ENCODE results near the gene SSBP3.

GRCh38 chr1:54374766-54375165, 31.4 kb downstream of the SSBP3 start:
- TF ChIP-seq EZH2 (IDR thresholded peaks at IDR 0.05; ENCODE audit: low read length) (no peak), CTCF (optimal IDR thresholded peaks at IDR 0.05 in 1 of 3, IDR thresholded peaks at IDR 0.05 in 1 of 3, conservative IDR thresholded peaks at IDR 0.05 in 1 of 3; ENCODE audit: extremely low read depth in 1 of 3, insufficient read depth in 2 of 3, low read length in 3 of 3) (no peak)
